Gastrocnemius medialis (tissue), 4 donors: ENCODE data around the gene SULF2. TPM values are rescaled to one million over a fixed set of nuclear protein-coding genes. Genes with fewer than 3 reads are reported as not detected.

Experiments used
- ATAC-seq, 2 donors: fragments of 150-250 bp; one replicate each; pipeline ENCODE4 v1.9.1; 2016
- DNase-seq, 2 donors: peaks; one replicate each; pipeline ENCODE4 v3.0.0-alpha.2; 2019
- H3K27ac ChIP-seq, 4 donors: fragments of 200-600 bp; sonication (generic); 1 replicate in 1 of 4; 2 replicates in 3 of 4; pipeline ENCODE4 v1.5.1; 2016 to 2018; ENCODE audit warnings: mild to moderate bottlenecking in 2 of 4, moderate library complexity in 1 of 4
- H3K27me3 ChIP-seq, 3 donors: fragments of 200-600 bp; sonication (generic) in 2 of 3; 1 replicate in 1 of 3; 2 replicates in 2 of 3; pipeline versions ENCODE4 v1.5.1 to v1.6.0; 2016 to 2019; ENCODE audit warnings: mild to moderate bottlenecking in 1 of 3, moderate library complexity in 1 of 3
- H3K36me3 ChIP-seq, 2 donors: fragments of 200-600 bp; sonication (generic) in 1 of 2; one replicate each; pipeline ENCODE4 v1.5.1; 2017 to 2018
- H3K4me1 ChIP-seq, 2 donors: fragments of 200-600 bp; sonication (generic) in 1 of 2; one replicate each; pipeline ENCODE4 v1.5.1; 2016 to 2017; ENCODE audit warnings: mild to moderate bottlenecking in 2 of 2
- H3K4me3 ChIP-seq, 4 donors: fragments of 200-600 bp; sonication (generic) in 3 of 4; 1 replicate in 1 of 4; 2 replicates in 3 of 4; pipeline ENCODE4 v1.5.1; 2016 to 2019; ENCODE audit warnings: mild to moderate bottlenecking in 2 of 4
- H3K9me3 ChIP-seq, 3 donors: fragments of 200-600 bp; sonication (generic) in 2 of 3; 1 replicate in 1 of 3; 2 replicates in 2 of 3; pipeline ENCODE4 v1.5.1; 2016 to 2019
- CTCF ChIP-seq, 5 experiments: fragments of 450-650 bp in 3 of 5; fragments of 200-600 bp in 2 of 5; sonication (generic) in 2 of 5; IDR thresholded peaks in 4 of 5; conservative IDR thresholded peaks in 1 of 5; 1 replicate in 4 of 5; 2 replicates in 1 of 5; pipeline ENCODE4 v1.5.1; 2016 to 2019; ENCODE audit warnings: antibody characterized with exemption in 5 of 5, mild to moderate bottlenecking in 3 of 5, moderate library complexity in 3 of 5
- POLR2A ChIP-seq, 2 donors: fragments of 450-650 bp; IDR thresholded peaks; one replicate each; pipeline ENCODE4 v1.6.1; 2017; ENCODE audit warnings: antibody characterized with exemption in 2 of 2, mild to moderate bottlenecking in 2 of 2, moderate library complexity in 2 of 2
- in situ Hi-C, 4 donors: fragments of 200-750 bp; cut with MboI; loops; one replicate each; pipeline versions ENCODE4 v1.15.0 to v1.8.0; 2017; ENCODE audit warnings: low sequenced_read_pairs in 4 of 4
- intact Hi-C: fragments of 100-400 bp; cut with DNase I; formaldehyde crosslinking; loops from one replicate; pipeline ENCODE4 v1.15.1; 2023; ENCODE audit warnings: low total_unique reads
- total RNA-seq, 4 donors: library from RNA; depleted of rRNA; stranded (reverse); fragments of >200 nt; gene quantifications; one replicate each; pipeline versions ENCODE4 v1.1.0 to v1.2.3, GENCODE V29; 2016

The SULF2 gene
- total RNA-seq, 4 donors from 2014 or later = 9.8 to 18.8 (median 16.8) TPM

DNA sequence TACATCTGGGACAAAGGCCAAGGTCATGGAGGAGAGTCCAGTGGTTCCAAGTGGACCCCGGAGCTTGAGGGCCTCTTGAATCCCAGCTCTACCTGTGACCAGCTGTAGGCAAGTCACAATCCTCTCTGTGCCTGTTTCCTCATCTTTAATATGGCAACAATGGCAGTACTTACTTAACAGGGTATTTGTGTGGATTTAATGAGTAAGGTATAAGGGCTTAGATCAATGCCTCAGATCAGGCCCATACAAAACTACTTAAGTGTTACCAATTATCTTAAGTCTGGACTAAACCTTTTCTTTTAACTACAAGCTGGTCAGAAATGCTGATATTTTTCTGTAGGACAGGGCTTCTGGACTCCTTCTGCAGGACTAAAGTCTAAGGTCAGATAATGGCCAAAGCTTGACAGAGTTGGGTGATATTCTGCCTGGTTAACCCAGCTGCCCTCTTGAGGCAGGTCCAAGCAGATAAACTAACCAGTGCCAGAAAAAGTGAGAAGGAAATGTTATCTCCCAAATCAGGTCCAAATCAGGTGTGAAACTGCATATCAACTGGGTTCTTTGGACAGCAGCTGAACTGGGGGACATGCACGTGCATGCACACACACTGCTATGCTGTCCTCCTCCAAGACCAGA is 2.2 kb downstream of the SULF2 start:
- Histone ChIP-seq H3K36me3 (no peaks in the 10 kb centered on the region), H3K9me3 (no peaks in the 10 kb centered on the region), H3K27ac (no peak overlapping the region), H3K27me3 (peaks cover 21 to 35% (median 23%) of the 10 kb centered on the region in 3 donors), H3K4me3 (no peak overlapping the region), H3K4me1 (peaks cover 7 to 12% of the 10 kb centered on the region in 2 donors)
- TF ChIP-seq POLR2A (IDR thresholded peaks at IDR 0.05) (no peak), CTCF (IDR thresholded peaks at IDR 0.05 in 4 of 5, conservative IDR thresholded peaks at IDR 0.05 in 1 of 5) (no peak)
- no peak for ATAC-seq
- intact Hi-C loops (no loop called here), in situ Hi-C loops (loop anchor here in 2 of 4 donors (10.0 to 25.0 kb wide), 2 partner anchors 829 to 832 kb away; no protein-coding TSS in a partner anchor)
- no peak for DNase-seq

DNA sequence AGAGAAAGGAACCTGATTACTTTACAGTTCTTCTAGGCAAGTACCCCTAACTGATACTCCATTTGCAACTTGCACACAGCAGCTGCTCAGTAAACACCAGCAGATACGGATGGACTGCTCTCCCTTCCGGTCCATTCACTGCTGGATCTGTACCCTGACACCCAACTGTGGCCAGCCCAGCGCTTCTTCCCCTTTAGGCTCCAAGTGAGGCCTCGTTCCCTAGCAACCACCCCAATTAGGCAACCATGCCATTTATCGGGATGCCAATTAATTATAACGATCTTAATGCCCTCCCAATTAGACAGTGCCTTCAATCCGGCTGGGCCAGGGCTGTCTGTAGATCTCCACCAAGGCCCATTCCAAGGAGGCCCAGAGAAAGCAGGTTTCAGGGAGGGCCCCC is 3.2 kb downstream of the SULF2 start:
- H3K4me3 ChIP-seq = no peak overlapping the region
- in situ Hi-C loops (loop anchor here in 2 of 4 donors (10.0 to 25.0 kb wide), 2 partner anchors 830 to 833 kb away; no protein-coding TSS in a partner anchor), intact Hi-C loops (no loop called here)
- no peaks in the 10 kb centered on the region for H3K9me3 ChIP-seq
- no peak overlapping the region for H3K27ac ChIP-seq
- no peaks in the 10 kb centered on the region for H3K36me3 ChIP-seq
- peaks cover 21 to 35% (median 23%) of the 10 kb centered on the region in 3 donors for H3K27me3 ChIP-seq
- DNase-seq (no peak), ATAC-seq (no peak)
- peaks cover 7 to 12% of the 10 kb centered on the region in 2 donors for H3K4me1 ChIP-seq
- TF ChIP-seq CTCF (IDR thresholded peaks at IDR 0.05 in 4 of 5, conservative IDR thresholded peaks at IDR 0.05 in 1 of 5) (no peak), POLR2A (IDR thresholded peaks at IDR 0.05) (no peak)

- intact Hi-C loops (no loop called here), in situ Hi-C loops (loop anchor here in 2 of 4 donors (10.0 to 25.0 kb wide), 2 partner anchors 831 to 833 kb away; no protein-coding TSS in a partner anchor)
- no peak for ATAC-seq
- Histone ChIP-seq H3K4me1 (peaks cover 7 to 12% of the 10 kb centered on the region in 2 donors), H3K36me3 (no peaks in the 10 kb centered on the region), H3K9me3 (no peaks in the 10 kb centered on the region), H3K4me3 (no peak overlapping the region), H3K27me3 (peaks cover 21 to 35% (median 23%) of the 10 kb centered on the region in 3 donors), H3K27ac (no peak overlapping the region)
- DNase-seq = no peak
- TF ChIP-seq CTCF (IDR thresholded peaks at IDR 0.05 in 4 of 5, conservative IDR thresholded peaks at IDR 0.05 in 1 of 5) (no peak), POLR2A (IDR thresholded peaks at IDR 0.05) (no peak)
Measured at GRCh38 chr20:47781632-47782031, 3.6 kb downstream of the SULF2 start.

DNA sequence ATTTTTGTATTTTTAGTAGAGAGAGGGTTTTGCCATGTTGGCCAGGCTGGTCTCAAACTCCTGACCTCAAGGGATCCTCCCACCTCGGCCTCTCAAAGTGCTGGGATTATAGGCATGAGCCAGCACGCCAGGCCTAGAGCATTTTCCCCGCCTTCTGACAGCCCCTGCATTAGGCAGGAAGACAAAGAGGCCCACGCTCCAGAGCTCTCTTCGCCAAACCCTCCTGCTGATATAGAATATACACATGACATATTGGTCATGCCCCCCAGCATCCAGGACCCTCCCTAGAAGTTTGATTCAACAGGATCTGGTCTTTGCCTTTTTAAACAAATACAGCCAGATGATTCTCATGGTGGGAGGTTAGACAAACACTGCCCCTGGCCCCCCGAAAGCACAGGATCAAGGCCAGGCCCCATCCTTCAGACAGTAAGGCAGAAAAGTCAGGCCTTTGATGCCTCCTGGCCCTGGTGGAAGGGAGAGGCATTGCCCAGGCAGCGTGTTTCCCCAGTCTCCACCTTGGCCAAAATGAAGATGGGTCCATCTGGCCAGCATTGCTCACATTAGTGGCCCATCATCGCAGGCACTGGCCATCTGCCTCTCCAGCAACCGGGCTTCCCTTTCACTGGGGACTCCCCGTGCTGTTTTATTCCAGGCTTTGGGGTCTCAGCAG is 4.4 kb downstream of the SULF2 start:
- peaks cover 8 to 12% of the 10 kb centered on the region in 2 donors for H3K4me1 ChIP-seq
- in situ Hi-C loops = loop anchor here in 2 of 4 donors (10.0 to 25.0 kb wide), 2 partner anchors 831 to 834 kb away; no protein-coding TSS in a partner anchor
- TF ChIP-seq CTCF (IDR thresholded peaks at IDR 0.05 in 4 of 5, conservative IDR thresholded peaks at IDR 0.05 in 1 of 5) (no peak), POLR2A (IDR thresholded peaks at IDR 0.05) (no peak)
- H3K9me3 ChIP-seq = no peaks in the 10 kb centered on the region
- H3K4me3 ChIP-seq = no peak overlapping the region
- ATAC-seq (no peak), DNase-seq (no peak)
- no peaks in the 10 kb centered on the region for H3K36me3 ChIP-seq
- H3K27ac ChIP-seq = no peak overlapping the region
- intact Hi-C loops = no loop called here
- peaks cover 21 to 35% (median 23%) of the 10 kb centered on the region in 3 donors for H3K27me3 ChIP-seq
